Stimulated activated CD4-positive, alpha-beta T cell treated with anti-CD3 and anti-CD28 coated beads, Interleukin-15, amount 100 ng/mL, for 1 hour (primary cell): Measurements from ENCODE around the gene YPEL2.
"Not testable (repeated sequence)": the region's sequence is repeated elsewhere in the genome, so short reads cannot be mapped to it uniquely, and the experiment has no call there.

Experiments used
- DNase-seq, 2 donors: peaks; one replicate each; pipeline ENCODE4 v3.0.0-alpha.2; 2020; ENCODE audit warnings: low read depth in 1 of 2, low spot score in 1 of 2

YPEL2 gene

GRCh38 chr17:59404471-59404870 is 73.0 kb downstream of the YPEL2 start:
- DNase-seq = no peak

GRCh38 chr17:59405944-59406705 is 74.7 kb downstream of the YPEL2 start:
- DNase-seq = no peak

- DNase-seq = no peak
Measured at GRCh38 chr17:59406808-59407381, 75.4 kb downstream of the YPEL2 start.

GRCh38 chr17:59409336-59410048 is 78.0 kb downstream of the YPEL2 start:
- DNase-seq = no peak

- no peak for DNase-seq
Measured at GRCh38 chr17:59410049-59410437, 78.6 kb downstream of the YPEL2 start.

GRCh38 chr17:59412431-59412830 is 81.0 kb downstream of the YPEL2 start:
- not testable (repeated sequence) for DNase-seq

- no peak for DNase-seq
Measured at GRCh38 chr17:59413014-59413766, 81.7 kb downstream of the YPEL2 start.

- DNase-seq = no peak
Measured at GRCh38 chr17:59415397-59415796, 83.9 kb downstream of the YPEL2 start.

GRCh38 chr17:59416184-59416583 is 84.7 kb downstream of the YPEL2 start:
- no peak for DNase-seq

GRCh38 chr17:59417452-59417851 is 86.0 kb downstream of the YPEL2 start:
- DNase-seq = no peak

- DNase-seq = no peak
Measured at GRCh38 chr17:59418732-59419166, 87.3 kb downstream of the YPEL2 start.

- DNase-seq = no peak
Measured at GRCh38 chr17:59420901-59421300, 89.4 kb downstream of the YPEL2 start.

- no peak for DNase-seq
Measured at GRCh38 chr17:59421722-59422121, 90.3 kb downstream of the YPEL2 start.

- DNase-seq = no peak
Measured at GRCh38 chr17:59423137-59423724, 91.8 kb downstream of the YPEL2 start.

- DNase-seq = no peak
Measured at GRCh38 chr17:59423903-59424302, 92.4 kb downstream of the YPEL2 start.

- DNase-seq = no peak
Measured at GRCh38 chr17:59424331-59424730, 92.9 kb downstream of the YPEL2 start.

GRCh38 chr17:59425085-59425931 is 93.9 kb downstream of the YPEL2 start:
- no peak for DNase-seq

GRCh38 chr17:59426031-59426430 is 94.6 kb downstream of the YPEL2 start:
- no peak for DNase-seq

- no peak for DNase-seq
Measured at GRCh38 chr17:59427425-59427921, 96.0 kb downstream of the YPEL2 start.

GRCh38 chr17:59427996-59428395 is 96.5 kb downstream of the YPEL2 start:
- DNase-seq = no peak
